ENCODE results near the gene BARHL1.

DNA sequence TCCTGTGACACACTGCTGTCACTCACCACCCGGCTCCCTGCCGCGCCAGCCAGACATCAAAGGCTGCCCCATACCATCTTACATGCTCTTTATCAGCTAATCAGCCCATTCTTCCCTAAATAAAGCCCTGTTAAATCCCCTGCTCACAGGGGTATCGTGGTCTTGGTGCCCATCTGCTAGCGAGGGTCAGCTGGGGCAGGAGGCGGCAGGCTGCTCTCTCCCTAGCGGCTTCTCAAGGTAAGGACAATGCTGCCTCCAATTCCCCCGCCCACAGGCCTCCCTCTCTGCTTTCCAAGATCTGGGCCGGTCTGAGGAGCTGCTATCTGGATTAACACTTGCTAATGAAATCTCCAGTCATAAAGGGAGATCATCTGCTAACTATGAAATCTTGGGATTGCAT is 26.8 kb downstream of the BARHL1 start:
- TF ChIP-seq YY1 (IDR thresholded peaks at IDR 0.05; ENCODE audit: extremely low read depth, insufficient replicate concordance, low read depth, low read length): no peak
- no peak for TF ChIP-seq JUND (IDR thresholded peaks at IDR 0.05)
- TF ChIP-seq CTCF (IDR thresholded peaks at IDR 0.05 in 2 of 3, conservative IDR thresholded peaks at IDR 0.05 in 1 of 3; ENCODE audit: borderline replicate concordance in 1 of 3, insufficient read depth in 1 of 3, low read depth in 2 of 3, low read length in 2 of 3): no peak
- TF ChIP-seq ZBTB33 (IDR thresholded peaks at IDR 0.05; ENCODE audit: extremely low read depth, insufficient replicate concordance, low read length): no peak
- TF ChIP-seq EZH2 (IDR thresholded peaks at IDR 0.05): no peak
- TF ChIP-seq POLR2AphosphoS5 (IDR thresholded peaks at IDR 0.05; ENCODE audit: low read depth, low read length): no peak
- no peak for TF ChIP-seq EGR1 (IDR thresholded peaks at IDR 0.05; ENCODE audit: low read depth)
- TF ChIP-seq ZNF274 (IDR thresholded peaks at IDR 0.05; ENCODE audit: low read depth, low read length): no peak
- no peak for TF ChIP-seq MAX (IDR thresholded peaks at IDR 0.05)

All from HCT116 (cell line).